GM12865 (cell line): ENCODE results near the gene PANX1.

Source experiments
- DNase-seq: peaks from one replicate; pipeline ENCODE4 v3.0.0; 2010; ENCODE audit warnings: low read depth
- H3K4me3 ChIP-seq: 2 replicates; pipeline ENCODE4 v1.5.1; 2011; ENCODE audit warnings: mild to moderate bottlenecking, low read depth, low read length, control low read depth
- TF ChIP-seq, protein P1 (sequence below): IDR thresholded peaks from 2 replicates; pipeline ENCODE4 v1.5.1; 2011; ENCODE audit warnings: low read length, control low read depth, low read depth, inconsistent platforms; ENCODE audit not compliant: insufficient read depth; ENCODE audit errors: missing control alignments

Gene PANX1

GRCh38 chr11:94144216-94144615 lies 15.6 kb downstream of the PANX1 start:
- H3K4me3 ChIP-seq = no peak overlapping the region
- TF ChIP-seq, protein P1, sequence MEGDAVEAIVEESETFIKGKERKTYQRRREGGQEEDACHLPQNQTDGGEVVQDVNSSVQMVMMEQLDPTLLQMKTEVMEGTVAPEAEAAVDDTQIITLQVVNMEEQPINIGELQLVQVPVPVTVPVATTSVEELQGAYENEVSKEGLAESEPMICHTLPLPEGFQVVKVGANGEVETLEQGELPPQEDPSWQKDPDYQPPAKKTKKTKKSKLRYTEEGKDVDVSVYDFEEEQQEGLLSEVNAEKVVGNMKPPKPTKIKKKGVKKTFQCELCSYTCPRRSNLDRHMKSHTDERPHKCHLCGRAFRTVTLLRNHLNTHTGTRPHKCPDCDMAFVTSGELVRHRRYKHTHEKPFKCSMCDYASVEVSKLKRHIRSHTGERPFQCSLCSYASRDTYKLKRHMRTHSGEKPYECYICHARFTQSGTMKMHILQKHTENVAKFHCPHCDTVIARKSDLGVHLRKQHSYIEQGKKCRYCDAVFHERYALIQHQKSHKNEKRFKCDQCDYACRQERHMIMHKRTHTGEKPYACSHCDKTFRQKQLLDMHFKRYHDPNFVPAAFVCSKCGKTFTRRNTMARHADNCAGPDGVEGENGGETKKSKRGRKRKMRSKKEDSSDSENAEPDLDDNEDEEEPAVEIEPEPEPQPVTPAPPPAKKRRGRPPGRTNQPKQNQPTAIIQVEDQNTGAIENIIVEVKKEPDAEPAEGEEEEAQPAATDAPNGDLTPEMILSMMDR = no peak
- DNase-seq = no peak

DNA sequence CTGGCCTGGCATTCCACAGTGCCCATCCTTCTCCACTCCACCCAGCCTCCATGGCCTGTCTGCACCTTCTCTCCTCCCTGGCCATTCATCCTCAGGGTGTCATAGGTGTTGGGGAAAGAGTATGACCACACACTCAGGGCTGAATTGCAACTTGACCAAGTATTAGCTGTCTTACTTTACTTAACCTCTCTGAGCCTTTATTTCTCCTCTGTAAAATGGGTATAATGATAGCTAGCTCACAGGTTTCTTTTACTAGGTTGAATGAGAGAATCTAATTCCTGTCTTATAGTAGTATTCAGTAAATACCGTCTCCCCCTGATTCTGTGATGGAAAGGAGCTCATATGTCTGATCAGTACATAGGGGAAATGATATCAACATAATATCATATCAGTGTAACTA lies 16.0 kb downstream of the PANX1 start:
- TF ChIP-seq, protein P1 = no peak
- DNase-seq = no peak
- no peak overlapping the region for H3K4me3 ChIP-seq

GRCh38 chr11:94145431-94145830 lies 16.8 kb downstream of the PANX1 start:
- TF ChIP-seq, protein P1 = no peak
- no peak overlapping the region for H3K4me3 ChIP-seq
- DNase-seq = no peak

DNA sequence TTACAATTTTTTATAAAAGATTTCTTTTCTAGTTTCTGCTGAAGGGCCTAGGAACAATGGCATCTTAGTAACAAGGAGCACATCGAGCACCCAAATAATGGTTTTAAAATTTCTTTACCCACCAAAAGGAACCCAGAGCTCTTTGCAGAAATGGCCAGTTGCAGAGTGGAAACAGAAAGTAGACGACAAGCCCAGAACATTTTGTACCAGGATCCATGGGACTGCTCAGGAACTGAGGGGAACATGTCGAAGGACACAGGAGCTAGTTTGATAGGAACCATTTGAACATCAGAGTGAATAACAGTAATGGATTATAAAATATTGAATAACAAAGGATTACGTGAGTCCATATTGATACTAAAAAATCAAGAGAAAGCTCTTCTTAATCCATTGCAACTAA lies 17.3 kb downstream of the PANX1 start:
- TF ChIP-seq, protein P1 = no peak
- H3K4me3 ChIP-seq = no peak overlapping the region
- no peak for DNase-seq

DNA sequence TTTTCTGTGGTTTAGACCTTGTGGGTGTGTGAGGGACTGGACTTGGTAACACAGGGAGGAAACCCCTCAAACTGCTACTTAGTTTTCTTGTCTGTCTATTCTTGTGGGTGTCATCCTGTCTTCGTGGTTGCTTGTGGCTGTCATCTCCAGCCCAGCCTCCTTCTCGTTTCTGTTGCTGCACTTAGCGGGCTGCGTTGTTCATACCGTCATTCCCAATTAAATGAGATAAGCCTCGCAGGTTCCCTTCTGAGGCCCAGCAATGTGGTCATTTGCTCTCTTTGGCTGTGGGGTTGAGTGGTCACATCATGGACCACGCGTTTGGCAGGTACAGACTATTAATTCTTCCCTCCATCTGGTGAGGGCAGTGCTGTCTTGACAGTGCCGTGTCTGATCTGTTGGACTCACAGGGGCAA lies 18.8 kb downstream of the PANX1 start:
- H3K4me3 ChIP-seq = no peak overlapping the region
- TF ChIP-seq, protein P1 = no peak
- no peak for DNase-seq

DNA sequence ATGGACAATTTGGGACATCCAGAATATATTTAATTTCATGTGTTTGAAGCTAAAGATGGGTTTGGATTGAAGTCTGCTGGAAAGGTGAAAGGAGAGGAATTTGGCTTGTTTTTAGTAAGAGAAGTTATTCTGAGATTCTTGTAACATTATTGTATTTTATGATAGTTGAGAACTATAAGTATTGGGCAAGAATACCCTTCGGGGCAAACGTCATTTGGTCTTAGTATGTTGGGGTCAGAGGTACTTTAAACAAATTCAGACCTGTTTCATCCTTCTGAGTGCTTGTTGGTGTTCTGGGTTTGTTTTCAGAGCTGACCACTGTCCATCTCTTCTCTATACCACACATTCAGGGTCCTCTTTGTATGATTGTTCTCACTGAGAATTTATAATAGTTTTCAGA lies 19.5 kb downstream of the PANX1 start:
- H3K4me3 ChIP-seq = no peak overlapping the region
- TF ChIP-seq, protein P1 = no peak
- no peak for DNase-seq

GRCh38 chr11:94149431-94150017 lies 20.9 kb downstream of the PANX1 start:
- no peak overlapping the region for H3K4me3 ChIP-seq
- DNase-seq = no peak
- TF ChIP-seq, protein P1 = no peak
